HG03139 (cell line): ENCODE data around the gene VPS8.

Source experiments
- ATAC-seq: cut with Tn5 transposase; IDR thresholded peaks from one replicate; pipeline ENCODE4 v1.9.1; 2021; ENCODE audit not compliant: unreplicated experiment

The VPS8 gene

GRCh38 chr3:185042312-185043050 lies 230.5 kb downstream of the VPS8 start:
- ATAC-seq = no peak

GRCh38 chr3:185046164-185046515 lies 234.2 kb downstream of the VPS8 start:
- no peak for ATAC-seq

GRCh38 chr3:185046603-185047002 lies 234.6 kb downstream of the VPS8 start:
- no peak for ATAC-seq

GRCh38 chr3:185049710-185050109 lies 237.7 kb downstream of the VPS8 start:
- ATAC-seq = no peak

- ATAC-seq = no peak
These were observed 239.8 kb downstream of the VPS8 start for GRCh38 chr3:185051801-185052200.

- ATAC-seq = no peak
These were observed 240.7 kb downstream of the VPS8 start for GRCh38 chr3:185052631-185053030.

- ATAC-seq = no peak
These were observed 244.9 kb downstream of the VPS8 start for GRCh38 chr3:185056908-185057307.

GRCh38 chr3:185057829-185058228 lies 245.9 kb downstream of the VPS8 start:
- ATAC-seq = no peak

GRCh38 chr3:185058796-185059195 lies 246.8 kb downstream of the VPS8 start:
- ATAC-seq = no peak

GRCh38 chr3:185059766-185060165 lies 247.8 kb downstream of the VPS8 start:
- no peak for ATAC-seq

- ATAC-seq = no peak
These were observed 248.7 kb downstream of the VPS8 start for GRCh38 chr3:185060655-185061054.

GRCh38 chr3:185062191-185062590 lies 250.2 kb downstream of the VPS8 start:
- ATAC-seq = no peak

GRCh38 chr3:185063431-185063830 lies 251.5 kb downstream of the VPS8 start:
- no peak for ATAC-seq

GRCh38 chr3:185065059-185065458 lies 253.1 kb downstream of the VPS8 start:
- no peak for ATAC-seq

- ATAC-seq = no peak
These were observed 254.3 kb downstream of the VPS8 start for GRCh38 chr3:185066251-185066650.

- ATAC-seq = no peak
These were observed 255.2 kb downstream of the VPS8 start for GRCh38 chr3:185067173-185067572.

- no peak for ATAC-seq
These were observed 257.4 kb downstream of the VPS8 start for GRCh38 chr3:185069037-185070030.

GRCh38 chr3:185070491-185071286 lies 258.7 kb downstream of the VPS8 start:
- ATAC-seq = no peak

GRCh38 chr3:185071287-185071800 lies 259.4 kb downstream of the VPS8 start:
- ATAC-seq = no peak

GRCh38 chr3:185075547-185075946 lies 263.6 kb downstream of the VPS8 start:
- no peak for ATAC-seq

- no peak for ATAC-seq
These were observed 264.3 kb downstream of the VPS8 start for GRCh38 chr3:185076219-185076618.
